Measurements from ENCODE around the gene MCC. TPM values are rescaled to one million over a fixed set of nuclear protein-coding genes. Genes with fewer than 3 reads are reported as not detected.
A peak's percentile ranks its signal among the peaks of the same experiment; 100 is the strongest.

Gene MCC
- total RNA-seq (2021) = 7.6 and 7.9 TPM in 2 replicates
- long read RNA-seq, partial matches to known transcripts = 1 of 7 reads
- long read RNA-seq, other reads (novel, unspliced or antisense) = 6 of 7 reads

- peak within 1 kb of the TSS in 1 of 3 experiments; percentile 64; a peak in 1 of 7 replicates for H3K27ac Mint-ChIP-seq
These were observed at the start of gene MCC for GRCh38 chr5:113487781-113488644. Gene MCC (minus strand): TSS chr5:113488453.

More at GRCh38 chr5:113487781-113488644, at the start of gene MCC:
- H3K4ac ChIP-seq (ENCODE audit: low read depth, low read length) = no peak within 1 kb of the TSS
- peak within 1 kb of the TSS; percentile 86 for H3K18ac ChIP-seq (ENCODE audit: insufficient read length, low read depth, low read length)
- peak within 1 kb of the TSS; percentile 83 to 90 for H3K4me3 Mint-ChIP-seq
- no peaks in the 10 kb centered on the region for H3K79me1 ChIP-seq (ENCODE audit: insufficient read depth, low read depth, low read length, poor library complexity, severe bottlenecking)
- H3K27me3 ChIP-seq (ENCODE audit: insufficient read depth, low read length) = peaks cover 6% of the 10 kb centered on the region
- H3K36me3 Mint-ChIP-seq (ENCODE audit: insufficient read depth in 1 of 3, low read depth in 3 of 3) = peaks cover 16 to 29% (median 18%) of the 10 kb centered on the region in 3 experiments
- peaks cover 12% of the 10 kb centered on the region for H3K23me2 ChIP-seq (ENCODE audit: insufficient read length, low read depth, low read length, poor library complexity, severe bottlenecking)
- H4K8ac ChIP-seq (replicated peaks; ENCODE audit: insufficient read length, low read depth, low read length) = no peak within 1 kb of the TSS
- H3K9ac ChIP-seq (ENCODE audit: extremely low read depth, insufficient read length, low read length) = peak within 1 kb of the TSS; percentile 49
- H3K79me2 ChIP-seq (ENCODE audit: insufficient read depth, low read length) = no peaks in the 10 kb centered on the region
- H2BK12ac ChIP-seq (ENCODE audit: insufficient read length, low read depth, low read length) = no peak within 1 kb of the TSS
- no peak within 1 kb of the TSS for H2BK5ac ChIP-seq (ENCODE audit: insufficient read length, low read length)
- TF ChIP-seq CTCF (conservative IDR thresholded peaks at IDR 0.05) = no peak
- no peak within 1 kb of the TSS for H3K27ac ChIP-seq (ENCODE audit: insufficient read length, low read depth, low read length)
- WGBS (ENCODE audit: extremely low coverage, insufficient read length, low lambda C conversion rate) = no CpG with 5 or more reads among the region's 86 CpGs
- H4K20me1 ChIP-seq (ENCODE audit: control insufficient read depth, insufficient read depth, insufficient read length) = no peaks in the 10 kb centered on the region
- no peak within 1 kb of the TSS for H3K56ac ChIP-seq (ENCODE audit: insufficient read length, low read depth, low read length)
- no peak within 1 kb of the TSS for H4K91ac ChIP-seq (ENCODE audit: insufficient read length, low read depth, low read length)
- no peak within 1 kb of the TSS for H3T11ph ChIP-seq (ENCODE audit: low read length)
- H2AK5ac ChIP-seq (ENCODE audit: insufficient read length, low read length) = no peak within 1 kb of the TSS
- peaks cover 7 to 8% of the 10 kb centered on the region in 2 experiments; a peak in 2 of 4 replicates for H3K4me1 Mint-ChIP-seq
- H3K9me3 Mint-ChIP-seq = peaks cover 29 to 36% of the 10 kb centered on the region in 2 experiments
- no peak within 1 kb of the TSS for H2BK15ac ChIP-seq (ENCODE audit: low read depth, low read length)
- no peak within 1 kb of the TSS for H4K5ac ChIP-seq (ENCODE audit: insufficient read length, low read depth, low read length)
- 0 out of 2 replicates have a peak, but pooled peaks cover 2% of the 10 kb centered on the region for H3K4me1 ChIP-seq (ENCODE audit: insufficient read depth, low read length)
- peaks cover 13% of the 10 kb centered on the region for H3K9me3 ChIP-seq (ENCODE audit: control insufficient read depth, low read depth, low read length)
- peak; percentile 89 for DNase-seq
- H3K4me2 ChIP-seq (ENCODE audit: insufficient read depth, insufficient read length, low read length) = peak within 1 kb of the TSS; percentile 88
- no peak within 1 kb of the TSS for H2BK120ac ChIP-seq (ENCODE audit: low read depth, low read length, poor library complexity, severe bottlenecking)
- peak within 1 kb of the TSS; percentile 83 for H3K14ac ChIP-seq (ENCODE audit: insufficient read depth, low read length)
- H3K23ac ChIP-seq (ENCODE audit: insufficient read length, low read depth, low read length) = no peak within 1 kb of the TSS
- peaks cover 60% of the 10 kb centered on the region for H3K27me3 Mint-ChIP-seq (ENCODE audit: low read depth)
- H2BK20ac ChIP-seq (ENCODE audit: low read depth, low read length, poor library complexity, severe bottlenecking) = no peak within 1 kb of the TSS
- H2AFZ ChIP-seq (ENCODE audit: low read length) = peak within 1 kb of the TSS; percentile 61

Measured in H9 (cell line).